RPMI7951 (cell line): Measurements from ENCODE around the gene POU2AF1. TPM values are rescaled to one million over a fixed set of nuclear protein-coding genes. Genes with fewer than 3 reads are reported as not detected.
"Not testable (repeated sequence)": the region's sequence is repeated elsewhere in the genome, so short reads cannot be mapped to it uniquely, and the experiment has no call there.

Source experiments
- DNase-seq: peaks from one replicate; pipeline ENCODE4 v3.0.0-alpha.2; 2012; ENCODE audit warnings: low read depth
- total RNA-seq: library from RNA; depleted of rRNA; stranded (reverse); fragments of >200 nt; shearing (Covaris generic); gene quantifications from 2 replicates; pipeline ENCODE4 v1.2.3, GENCODE V29; 2014

POU2AF1 gene
- total RNA-seq, 1 experiment from 2014 or later, result not detected

- DNase-seq, result no peak
These were observed 30.8 kb upstream of the POU2AF1 start for GRCh38 chr11:111409915-111410314.

GRCh38 chr11:111408789-111409727 lies 30.0 kb upstream of the POU2AF1 start:
- peak; percentile 83 for DNase-seq

GRCh38 chr11:111407652-111408051 lies 28.6 kb upstream of the POU2AF1 start:
- DNase-seq, result no peak

GRCh38 chr11:111406589-111406988 lies 27.5 kb upstream of the POU2AF1 start:
- DNase-seq, result no peak

GRCh38 chr11:111406091-111406490 lies 27.0 kb upstream of the POU2AF1 start:
- DNase-seq, result no peak

- no peak for DNase-seq
These were observed 26.5 kb upstream of the POU2AF1 start for GRCh38 chr11:111405551-111405950.

- no peak for DNase-seq
These were observed 24.1 kb upstream of the POU2AF1 start for GRCh38 chr11:111403051-111403726.

GRCh38 chr11:111402411-111402810 lies 23.3 kb upstream of the POU2AF1 start:
- no peak for DNase-seq

GRCh38 chr11:111401957-111402356 lies 22.9 kb upstream of the POU2AF1 start:
- not testable (repeated sequence) for DNase-seq

- DNase-seq, result no peak
These were observed 21.5 kb upstream of the POU2AF1 start for GRCh38 chr11:111400595-111400994.

- DNase-seq, result no peak
These were observed 20.3 kb upstream of the POU2AF1 start for GRCh38 chr11:111399187-111400031.

- no peak for DNase-seq
These were observed 18.0 kb upstream of the POU2AF1 start for GRCh38 chr11:111397034-111397433.

GRCh38 chr11:111395749-111396148 lies 16.7 kb upstream of the POU2AF1 start:
- DNase-seq, result no peak

- DNase-seq, result no peak
These were observed 16.0 kb upstream of the POU2AF1 start for GRCh38 chr11:111395081-111395480.

GRCh38 chr11:111394147-111394546 lies 15.1 kb upstream of the POU2AF1 start:
- peak; percentile 29 for DNase-seq

GRCh38 chr11:111393585-111393984 lies 14.5 kb upstream of the POU2AF1 start:
- DNase-seq, result no peak

- peak; percentile 21 for DNase-seq
These were observed 14.0 kb upstream of the POU2AF1 start for GRCh38 chr11:111393096-111393495.

GRCh38 chr11:111392552-111392951 lies 13.5 kb upstream of the POU2AF1 start:
- DNase-seq, result no peak

- DNase-seq, result no peak
These were observed 12.5 kb upstream of the POU2AF1 start for GRCh38 chr11:111391328-111392124.

- DNase-seq, result no peak
These were observed 9.8 kb upstream of the POU2AF1 start for GRCh38 chr11:111388842-111389241.

- DNase-seq, result no peak
These were observed 9.3 kb upstream of the POU2AF1 start for GRCh38 chr11:111388420-111388819.
